Esophagus squamous epithelium (tissue), 5 donors: Measurements from ENCODE around the gene PGBD5. TPM values are rescaled to one million over a fixed set of nuclear protein-coding genes. Genes with fewer than 3 reads are reported as not detected.

Experiments
- DNase-seq: peaks from one replicate; lab custom pipeline; 2025; lab: John Stamatoyannopoulos, UW
- H3K27ac ChIP-seq, 4 donors: fragments of 200-600 bp; sonication (generic); one replicate each; pipeline ENCODE4 v1.5.1; 2016 to 2019; ENCODE audit warnings: mild to moderate bottlenecking in 1 of 4
- H3K27me3 ChIP-seq, 4 donors: fragments of 200-600 bp; sonication (generic); 1 replicate in 3 of 4; 2 replicates in 1 of 4; pipeline versions ENCODE4 v1.5.1 to v1.6.0; 2017 to 2021; ENCODE audit warnings: antibody characterized with exemption in 1 of 4
- H3K36me3 ChIP-seq, 3 donors: fragments of 200-600 bp; sonication (generic); one replicate each; pipeline ENCODE4 v1.5.1; 2016 to 2019
- H3K4me1 ChIP-seq, 3 donors: fragments of 200-600 bp; sonication (generic); one replicate each; pipeline ENCODE4 v1.5.1; 2017 to 2019
- H3K4me3 ChIP-seq, 4 donors: fragments of 200-600 bp; sonication (generic); 1 replicate in 3 of 4; 2 replicates in 1 of 4; pipeline ENCODE4 v1.5.1; 2016 to 2019; ENCODE audit warnings: mild to moderate bottlenecking in 2 of 4, moderate library complexity in 1 of 4
- H3K9me3 ChIP-seq, 3 donors: fragments of 200-600 bp; sonication (generic); one replicate each; pipeline ENCODE4 v1.5.1; 2016 to 2019
- POLR2A ChIP-seq, 4 donors: fragments of 450-650 bp; IDR thresholded peaks; one replicate each; pipeline ENCODE4 v1.6.1; 2017; ENCODE audit warnings: antibody characterized with exemption in 4 of 4, mild to moderate bottlenecking in 4 of 4, moderate library complexity in 3 of 4
- WGBS, 2 donors: methylation state at CpG; one replicate each; pipeline ENCODE4 v1.1.5; 2018; 5-methylcytosine and 5-hydroxymethylcytosine counted together
- intact Hi-C: fragments of 100-400 bp; cut with DNase I; formaldehyde crosslinking; loops from one replicate; pipeline ENCODE4 v1.15.0; 2022
- total RNA-seq, 4 donors: library from RNA; depleted of rRNA; stranded (reverse); fragments of >200 nt; gene quantifications; one replicate each; pipeline ENCODE4 v1.1.0, GENCODE V29; 2016
- TF ChIP-seq, protein P1 (sequence below), 6 experiments: fragments of 450-650 bp in 4 of 6; fragments of 200-600 bp in 2 of 6; sonication (generic) in 2 of 6; IDR thresholded peaks; one replicate each; pipeline ENCODE4 v1.5.1; 2016 to 2019; ENCODE audit warnings: antibody characterized with exemption in 6 of 6, mild to moderate bottlenecking in 4 of 6, moderate library complexity in 4 of 6
- donor health status: DM: yes; HTN: yes; CAD: no.

The PGBD5 gene
- total RNA-seq, 4 donors from 2014 or later: under 0.01 to 6.1 (median 3.0) TPM

DNA sequence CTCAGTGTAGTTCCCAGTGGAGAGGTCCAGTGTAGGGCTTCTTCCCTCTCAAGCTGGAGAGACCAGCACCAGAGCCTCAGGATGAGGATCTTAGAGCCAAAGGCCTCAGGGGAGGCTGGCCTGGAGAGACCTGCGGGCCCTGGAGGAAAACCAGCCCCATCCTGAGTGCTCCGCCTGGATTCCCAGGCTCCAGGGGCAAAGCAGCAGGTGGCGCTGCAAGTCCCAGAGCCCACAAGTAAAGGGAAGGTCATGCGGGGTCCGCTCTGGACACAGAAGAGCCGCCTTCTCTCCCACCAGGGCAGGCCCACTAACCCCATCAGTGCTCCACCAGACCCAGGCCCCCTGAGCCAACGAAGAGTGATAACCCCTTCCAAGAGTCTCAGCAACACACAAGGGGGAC lies 22.7 kb downstream of the PGBD5 start:
- 83% methylated on average over 1 of the region's 7 CpGs; no CpG with 5 or more reads in 1 of the 2 donors for WGBS, 2 donors
- H3K9me3 ChIP-seq: no peaks in the 10 kb centered on the region
- no peak overlapping the region for H3K27ac ChIP-seq
- H3K36me3 ChIP-seq: no peaks in the 10 kb centered on the region
- H3K27me3 ChIP-seq: peaks cover 0 to 3% (median 0%) of the 10 kb centered on the region in 4 donors
- no peak for DNase-seq
- no peaks in the 10 kb centered on the region for H3K4me1 ChIP-seq
- intact Hi-C loops: no loop called here
- no peak overlapping the region for H3K4me3 ChIP-seq
- TF ChIP-seq POLR2A (IDR thresholded peaks at IDR 0.05): no peak
- TF ChIP-seq, protein P1, sequence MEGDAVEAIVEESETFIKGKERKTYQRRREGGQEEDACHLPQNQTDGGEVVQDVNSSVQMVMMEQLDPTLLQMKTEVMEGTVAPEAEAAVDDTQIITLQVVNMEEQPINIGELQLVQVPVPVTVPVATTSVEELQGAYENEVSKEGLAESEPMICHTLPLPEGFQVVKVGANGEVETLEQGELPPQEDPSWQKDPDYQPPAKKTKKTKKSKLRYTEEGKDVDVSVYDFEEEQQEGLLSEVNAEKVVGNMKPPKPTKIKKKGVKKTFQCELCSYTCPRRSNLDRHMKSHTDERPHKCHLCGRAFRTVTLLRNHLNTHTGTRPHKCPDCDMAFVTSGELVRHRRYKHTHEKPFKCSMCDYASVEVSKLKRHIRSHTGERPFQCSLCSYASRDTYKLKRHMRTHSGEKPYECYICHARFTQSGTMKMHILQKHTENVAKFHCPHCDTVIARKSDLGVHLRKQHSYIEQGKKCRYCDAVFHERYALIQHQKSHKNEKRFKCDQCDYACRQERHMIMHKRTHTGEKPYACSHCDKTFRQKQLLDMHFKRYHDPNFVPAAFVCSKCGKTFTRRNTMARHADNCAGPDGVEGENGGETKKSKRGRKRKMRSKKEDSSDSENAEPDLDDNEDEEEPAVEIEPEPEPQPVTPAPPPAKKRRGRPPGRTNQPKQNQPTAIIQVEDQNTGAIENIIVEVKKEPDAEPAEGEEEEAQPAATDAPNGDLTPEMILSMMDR (IDR thresholded peaks at IDR 0.05): no peak

DNA sequence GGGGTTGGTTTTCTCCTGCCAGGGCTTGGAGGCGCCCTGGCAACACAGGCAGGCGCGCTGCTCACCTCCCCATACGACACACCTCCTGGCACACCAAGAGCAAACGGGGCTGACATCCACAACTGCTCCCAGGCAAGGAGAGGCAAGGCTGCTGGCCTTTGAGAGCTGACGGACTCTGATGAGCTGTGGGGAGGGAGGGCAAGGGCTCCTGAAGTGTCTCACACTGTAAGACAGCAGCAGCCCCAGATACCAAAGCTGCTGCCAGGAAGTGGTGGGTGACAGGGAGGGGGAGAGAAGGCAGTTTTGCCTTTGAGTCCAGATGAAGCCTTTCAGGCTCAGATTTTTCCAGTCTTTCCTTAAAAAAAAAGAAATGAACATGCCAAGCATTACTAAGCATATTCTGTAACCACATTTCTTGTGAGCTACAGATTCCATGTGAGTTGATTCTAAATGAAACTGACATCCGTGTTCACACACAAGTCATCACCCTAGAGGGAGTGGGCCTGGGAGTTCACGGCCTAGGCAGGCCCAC lies 24.3 kb downstream of the PGBD5 start:
- TF ChIP-seq, protein P1 (IDR thresholded peaks at IDR 0.05): no peak
- no peak for TF ChIP-seq POLR2A (IDR thresholded peaks at IDR 0.05)
- Histone ChIP-seq H3K36me3 (no peaks in the 10 kb centered on the region), H3K27ac (no peak overlapping the region), H3K4me1 (no peaks in the 10 kb centered on the region), H3K27me3 (peaks cover 0 to 5% (median 0%) of the 10 kb centered on the region in 4 donors), H3K9me3 (no peaks in the 10 kb centered on the region), H3K4me3 (no peak overlapping the region)
- DNase-seq: no peak
- 56 to 70% methylated on average over 4 to 6 of the region's 8 CpGs for WGBS, 2 donors
- intact Hi-C loops: no loop called here

DNA sequence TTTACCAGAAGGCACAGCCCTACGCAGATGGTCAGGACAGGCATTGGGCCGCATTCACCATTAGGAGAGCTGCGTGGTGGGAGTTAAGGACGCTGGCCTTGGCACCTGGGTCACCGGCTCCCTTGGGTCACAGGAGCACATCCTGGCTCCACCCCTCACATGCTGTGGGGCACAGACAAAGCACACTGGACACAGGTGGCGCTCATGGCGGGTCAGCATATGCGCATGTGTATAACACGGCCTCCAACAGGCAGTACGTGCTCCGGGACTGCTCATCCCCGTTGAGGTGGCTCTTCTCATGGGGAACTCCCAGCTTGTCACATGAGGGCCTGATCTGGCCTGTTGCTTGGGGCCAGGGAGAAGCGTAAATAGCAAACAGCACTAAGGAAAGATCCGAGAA lies 25.0 kb downstream of the PGBD5 start:
- intact Hi-C loops: no loop called here
- no peak for DNase-seq
- no peaks in the 10 kb centered on the region for H3K4me1 ChIP-seq
- H3K9me3 ChIP-seq: no peaks in the 10 kb centered on the region
- H3K27me3 ChIP-seq: peaks cover 0 to 5% (median 0%) of the 10 kb centered on the region in 4 donors
- TF ChIP-seq POLR2A (IDR thresholded peaks at IDR 0.05): no peak
- TF ChIP-seq, protein P1 (IDR thresholded peaks at IDR 0.05): no peak
- no peaks in the 10 kb centered on the region for H3K36me3 ChIP-seq
- no peak overlapping the region for H3K27ac ChIP-seq
- 86 to 93% methylated on average over 3 to 6 of the region's 14 CpGs for WGBS, 2 donors
- H3K4me3 ChIP-seq: no peak overlapping the region

- Histone ChIP-seq H3K27me3 (peaks cover 0 to 5% (median 0%) of the 10 kb centered on the region in 4 donors), H3K9me3 (no peaks in the 10 kb centered on the region), H3K27ac (no peak overlapping the region), H3K36me3 (no peaks in the 10 kb centered on the region), H3K4me3 (no peak overlapping the region), H3K4me1 (no peaks in the 10 kb centered on the region)
- WGBS, 2 donors: 73 to 77% methylated on average over 8 of the region's 8 CpGs
- DNase-seq: no peak
- TF ChIP-seq, protein P1 (IDR thresholded peaks at IDR 0.05): no peak
- no peak for TF ChIP-seq POLR2A (IDR thresholded peaks at IDR 0.05)
- intact Hi-C loops: no loop called here
Observed at GRCh38 chr1:230400007-230400344, 26.2 kb downstream of the PGBD5 start.

DNA sequence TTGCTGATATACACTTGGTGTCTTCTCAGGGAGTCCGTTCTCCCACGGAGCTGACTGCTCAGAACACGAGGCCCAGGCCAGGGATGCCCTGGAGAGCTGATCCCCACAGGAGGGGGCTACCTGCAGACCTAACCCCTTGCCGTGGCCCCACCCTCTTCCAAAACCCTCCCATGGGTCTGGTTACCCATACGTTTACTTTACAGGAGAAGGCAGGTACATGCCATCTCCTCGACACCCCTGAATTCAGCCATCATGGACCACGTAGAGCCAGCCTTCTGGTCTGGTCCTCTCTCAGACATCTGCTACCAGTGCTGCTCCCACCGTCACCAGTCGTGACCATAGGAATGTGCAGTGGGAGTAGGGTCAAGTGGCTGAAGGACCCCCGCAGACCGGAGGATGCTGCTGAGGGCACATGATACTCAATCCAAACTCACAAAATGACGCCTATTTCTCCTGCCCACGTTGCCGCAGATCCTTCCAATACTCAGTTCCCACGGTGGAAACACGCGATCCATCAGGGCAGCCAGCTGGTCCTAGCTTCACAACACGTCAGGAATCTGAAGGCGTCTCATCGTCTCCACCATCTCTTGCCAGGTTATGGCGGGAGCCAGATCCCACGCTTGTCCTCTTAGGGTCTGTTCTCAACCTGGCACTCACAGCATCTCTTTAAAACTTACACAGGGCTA lies 26.7 kb downstream of the PGBD5 start:
- intact Hi-C loops: no loop called here
- no peaks in the 10 kb centered on the region for H3K36me3 ChIP-seq
- H3K27me3 ChIP-seq: peaks cover 0 to 5% (median 0%) of the 10 kb centered on the region in 4 donors
- H3K27ac ChIP-seq: no peak overlapping the region
- 88 to 90% methylated on average over 18 to 21 of the region's 22 CpGs for WGBS, 2 donors
- no peaks in the 10 kb centered on the region for H3K9me3 ChIP-seq
- no peak overlapping the region for H3K4me3 ChIP-seq
- DNase-seq: no peak
- no peaks in the 10 kb centered on the region for H3K4me1 ChIP-seq
- TF ChIP-seq POLR2A (IDR thresholded peaks at IDR 0.05): no peak
- TF ChIP-seq, protein P1 (IDR thresholded peaks at IDR 0.05): no peak
